HepG2 (cell line): ENCODE measurements around the gene BBLN. TPM values are rescaled to one million over a fixed set of nuclear protein-coding genes. Genes with fewer than 3 reads are reported as not detected.

Source experiments
- ARID3A ChIP-seq: IDR thresholded peaks from 2 replicates; pipeline ENCODE4 v1.6.1; 2012; ENCODE audit warnings: low read depth, low read length, improper control_type of control experiment
- ATF3 ChIP-seq: sonication (generic); formaldehyde crosslinking; IDR thresholded peaks from 2 replicates; pipeline ENCODE4 v1.4.0; 2020; ENCODE audit warnings: missing genetic modification reagents
- GATAD2A ChIP-seq: IDR thresholded peaks from 2 replicates; pipeline ENCODE4 v1.6.1; 2016
- HOXA9 ChIP-seq: sonication (generic); formaldehyde crosslinking; IDR thresholded peaks from 2 replicates; pipeline ENCODE4 v1.8.1; 2022; ENCODE audit warnings: missing genetic modification reagents, mild to moderate bottlenecking, moderate library complexity, borderline replicate concordance
- KLF11 ChIP-seq: IDR thresholded peaks from 2 replicates; pipeline ENCODE4 v1.6.1; 2016; ENCODE audit warnings: missing compliant biosample characterization
- NCOA1 ChIP-seq: sonication (generic); formaldehyde crosslinking; IDR thresholded peaks from 2 replicates; pipeline ENCODE4 v1.9.0; 2021; ENCODE audit warnings: missing genetic modification reagents
- NFAT5 ChIP-seq: sonication (generic); formaldehyde crosslinking; IDR thresholded peaks from 2 replicates; pipeline ENCODE4 v1.4.0; 2020; ENCODE audit warnings: missing genetic modification reagents
- NFIC ChIP-seq: IDR thresholded peaks from 2 replicates; pipeline ENCODE4 v1.6.1; 2012; ENCODE audit warnings: mild to moderate bottlenecking, low read length, inconsistent platforms
- PTBP1 ChIP-seq: fragments of 200-400 bp; formaldehyde crosslinking; IDR thresholded peaks from 2 replicates; pipeline ENCODE4 v1.6.1; 2018; ENCODE audit warnings: low read length, low read depth; ENCODE audit not compliant: poor library complexity, severe bottlenecking
- RFX3 ChIP-seq: IDR thresholded peaks from 2 replicates; pipeline ENCODE4 v1.6.1; 2016; ENCODE audit warnings: missing biosample characterization, missing genetic modification reagents
- SP1 ChIP-seq, 2 experiments: fragments of 450-650 bp in 1 of 2; sonication (generic) in 1 of 2; formaldehyde crosslinking in 1 of 2; IDR thresholded peaks; 2 replicates each; pipeline versions ENCODE4 v1.4.0 to v1.6.1; 2016 to 2020; ENCODE audit warnings: missing genetic modification reagents in 1 of 2
- ZBTB38 ChIP-seq: sonication (generic); formaldehyde crosslinking; IDR thresholded peaks from 2 replicates; pipeline ENCODE4 v1.5.1; 2020; ENCODE audit warnings: mild to moderate bottlenecking, missing genetic modification reagents
- ZFP91 ChIP-seq: sonication (generic); formaldehyde crosslinking; IDR thresholded peaks from 2 replicates; pipeline ENCODE4 v1.9.0; 2022; ENCODE audit warnings: missing genetic modification reagents, mild to moderate bottlenecking, borderline replicate concordance
- ZNF160 ChIP-seq: sonication (generic); formaldehyde crosslinking; IDR thresholded peaks from 2 replicates; pipeline ENCODE4 v1.8.0; 2022; ENCODE audit warnings: mild to moderate bottlenecking, inconsistent platforms, missing genetic modification reagents
- ZNF770 ChIP-seq: sonication (generic); formaldehyde crosslinking; IDR thresholded peaks from 2 replicates; pipeline ENCODE4 v1.5.0; 2020; ENCODE audit warnings: mild to moderate bottlenecking, missing genetic modification reagents
- polyA plus RNA-seq, 8 experiments: library from polyadenylated mRNA; depleted of rRNA in 3 of 8; stranded (reverse) in 7 of 8; unstranded in 1 of 8; fragments of >200 nt; fragmentation: Illumina TruSeq in 4 of 8; extraction: Trizol in 4 of 8; gene quantifications; 2 replicates each; pipeline versions ENCODE4 v1.2.1 to v1.2.3, GENCODE V29; 2011 to 2016; ENCODE audit warnings: low read depth in 4 of 8, missing spikeins in 1 of 8, mixed read lengths in 1 of 8; ENCODE audit not compliant: insufficient read depth in 1 of 8
- total RNA-seq, 5 experiments: library from RNA; depleted of rRNA; stranded (reverse); fragments of >200 nt; fragmentation: Illumina TruSeq; extraction: Trizol; gene quantifications; 2 replicates each; pipeline ENCODE4 v1.2.3, GENCODE V29; 2016; ENCODE audit warnings: low read depth in 1 of 5
- TF ChIP-seq, protein P1 (sequence below): sonication (generic); formaldehyde crosslinking; IDR thresholded peaks from 2 replicates; pipeline ENCODE4 v1.5.0; 2020; ENCODE audit warnings: missing genetic modification reagents

BBLN gene
- total and polyA plus RNA-seq, 2 of the 13 experiments (the other 11 are each of a cell fraction or from before 2014, with no cell fraction given) = 27.6 to 33.1 TPM

GRCh38 chr9:128159784-128160602 lies at the start of gene BBLN (continued):
- TF ChIP-seq KLF11 (CRISPR knock-in tag) (no peak), PTBP1 (no peak), ZFP91 (CRISPR knock-in tag) (no peak; the same call in 1 of the 2 replicates), NFIC (no peak), NFAT5 (no peak), ZBTB38 (CRISPR knock-in tag) (no peak; the same call in 1 of the 2 replicates), ZNF160 (CRISPR knock-in tag) (0 out of 2 replicates have a peak, but pooled peaks have one; percentile 16), ATF3 (CRISPR knock-in tag) (0 out of 2 replicates have a peak, but pooled peaks have one; percentile 6), ZNF770 (peak; percentile 95), GATAD2A (CRISPR knock-in tag) (no peak), NCOA1 (CRISPR knock-in tag) (no peak), ARID3A (no peak), HOXA9 (CRISPR knock-in tag) (no peak), SP1 (IDR thresholded peaks at IDR 0.05) (no peak), SP1 (CRISPR knock-in tag; IDR thresholded peaks at IDR 0.05) (peak; percentile 74), RFX3 (no peak)
- TF ChIP-seq, protein P1, sequence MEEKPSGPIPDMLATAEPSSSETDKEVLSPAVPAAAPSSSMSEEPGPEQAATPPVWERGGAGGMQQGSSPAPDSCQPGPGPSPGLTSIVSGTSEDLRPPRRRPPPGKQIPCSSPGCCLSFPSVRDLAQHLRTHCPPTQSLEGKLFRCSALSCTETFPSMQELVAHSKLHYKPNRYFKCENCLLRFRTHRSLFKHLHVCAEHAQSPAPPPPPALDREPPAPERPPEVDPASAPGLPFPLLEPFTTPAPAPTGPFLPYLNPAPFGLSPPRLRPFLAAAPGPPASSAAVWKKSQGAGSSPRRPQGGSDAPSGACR (CRISPR knock-in tag) = 0 out of 2 replicates have a peak, but pooled peaks have one; percentile 34
